Left hindlimb (tissue), 1 donor: ENCODE measurements around the gene NOP9.

Source experiments
- DNase-seq: peaks from one replicate; pipeline ENCODE4 v3.0.0-alpha.2; 2018

Gene NOP9

GRCh38 chr14:24356208-24356607, 56.6 kb downstream of the NOP9 start:
- DNase-seq, result no peak
